ENCODE results near the gene EDC3.

EDC3 gene

GRCh38 chr15:74643665-74644204 lies 52.1 kb downstream of the EDC3 start:
- H3K9me3 ChIP-seq (replicated peaks; ENCODE audit: low read length): no peaks in the 10 kb centered on the region
- H3K4me3 ChIP-seq (ENCODE audit: low read length): no peak overlapping the region
- H3K4me1 ChIP-seq (ENCODE audit: control insufficient read depth, insufficient read depth, low read length): peaks cover 14% of the 10 kb centered on the region
- H3K4me2 ChIP-seq (ENCODE audit: low read length): no peak overlapping the region
- H3K36me3 ChIP-seq (ENCODE audit: insufficient read depth, low read length): peaks cover 12% of the 10 kb centered on the region
- no peak overlapping the region for H3K9ac ChIP-seq (ENCODE audit: low read depth, low read length)
- no peaks in the 10 kb centered on the region for H3K27me3 ChIP-seq (ENCODE audit: control insufficient read depth, insufficient read depth, low read length)

GRCh38 chr15:74642734-74643664 lies 52.8 kb downstream of the EDC3 start:
- H3K4me3 ChIP-seq (ENCODE audit: low read length): no peak overlapping the region
- H3K36me3 ChIP-seq (ENCODE audit: insufficient read depth, low read length): peaks cover 12% of the 10 kb centered on the region
- H3K9ac ChIP-seq (ENCODE audit: low read depth, low read length): no peak overlapping the region
- peaks cover 14% of the 10 kb centered on the region for H3K4me1 ChIP-seq (ENCODE audit: control insufficient read depth, insufficient read depth, low read length)
- H3K9me3 ChIP-seq (replicated peaks; ENCODE audit: low read length): no peaks in the 10 kb centered on the region
- H3K27me3 ChIP-seq (ENCODE audit: control insufficient read depth, insufficient read depth, low read length): no peaks in the 10 kb centered on the region
- H3K4me2 ChIP-seq (ENCODE audit: low read length): peak overlapping the region; percentile 24

GRCh38 chr15:74642348-74642733 lies 53.5 kb downstream of the EDC3 start:
- H3K9ac ChIP-seq (ENCODE audit: low read depth, low read length): no peak overlapping the region
- H3K27me3 ChIP-seq (ENCODE audit: control insufficient read depth, insufficient read depth, low read length): no peaks in the 10 kb centered on the region
- H3K4me1 ChIP-seq (ENCODE audit: control insufficient read depth, insufficient read depth, low read length): peaks cover 14% of the 10 kb centered on the region
- peak overlapping the region; percentile 24 for H3K4me2 ChIP-seq (ENCODE audit: low read length)
- H3K9me3 ChIP-seq (replicated peaks; ENCODE audit: low read length): no peaks in the 10 kb centered on the region
- H3K4me3 ChIP-seq (ENCODE audit: low read length): no peak overlapping the region
- H3K36me3 ChIP-seq (ENCODE audit: insufficient read depth, low read length): peaks cover 12% of the 10 kb centered on the region

- H3K4me3 ChIP-seq (ENCODE audit: low read length): no peak overlapping the region
- no peaks in the 10 kb centered on the region for H3K27me3 ChIP-seq (ENCODE audit: control insufficient read depth, insufficient read depth, low read length)
- peaks cover 12% of the 10 kb centered on the region for H3K36me3 ChIP-seq (ENCODE audit: insufficient read depth, low read length)
- H3K9ac ChIP-seq (ENCODE audit: low read depth, low read length): no peak overlapping the region
- no peak overlapping the region for H3K4me2 ChIP-seq (ENCODE audit: low read length)
- peaks cover 14% of the 10 kb centered on the region for H3K4me1 ChIP-seq (ENCODE audit: control insufficient read depth, insufficient read depth, low read length)
- no peaks in the 10 kb centered on the region for H3K9me3 ChIP-seq (replicated peaks; ENCODE audit: low read length)
These were observed 54.7 kb downstream of the EDC3 start for GRCh38 chr15:74641151-74641550.

DNA sequence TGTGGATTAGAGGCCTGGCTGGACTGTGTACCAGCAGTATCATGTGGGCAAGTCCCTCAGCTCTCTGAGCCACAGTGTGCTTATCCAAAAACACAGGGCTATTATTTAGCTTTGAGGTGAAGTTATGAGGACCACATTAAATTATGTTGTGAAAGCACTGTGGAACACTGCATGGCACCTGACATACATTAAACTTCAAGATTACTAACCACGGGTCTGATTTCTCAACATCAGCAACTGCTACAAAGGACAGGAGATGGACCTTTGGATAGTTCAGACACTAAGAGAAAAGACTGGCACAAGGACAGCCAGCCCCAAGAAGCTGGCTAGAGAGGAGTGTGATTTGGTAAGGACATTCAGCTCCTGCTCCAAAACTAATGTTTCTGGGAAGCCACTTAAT lies 58.8 kb downstream of the EDC3 start:
- H3K27me3 ChIP-seq (ENCODE audit: control insufficient read depth, insufficient read depth, low read length): no peaks in the 10 kb centered on the region
- no peak overlapping the region for H3K9ac ChIP-seq (ENCODE audit: low read depth, low read length)
- H3K4me1 ChIP-seq (ENCODE audit: control insufficient read depth, insufficient read depth, low read length): no peaks in the 10 kb centered on the region
- H3K36me3 ChIP-seq (ENCODE audit: insufficient read depth, low read length): peaks cover 46% of the 10 kb centered on the region
- H3K4me3 ChIP-seq (ENCODE audit: low read length): no peak overlapping the region
- no peaks in the 10 kb centered on the region for H3K9me3 ChIP-seq (replicated peaks; ENCODE audit: low read length)
- no peak overlapping the region for H3K4me2 ChIP-seq (ENCODE audit: low read length)

DNA sequence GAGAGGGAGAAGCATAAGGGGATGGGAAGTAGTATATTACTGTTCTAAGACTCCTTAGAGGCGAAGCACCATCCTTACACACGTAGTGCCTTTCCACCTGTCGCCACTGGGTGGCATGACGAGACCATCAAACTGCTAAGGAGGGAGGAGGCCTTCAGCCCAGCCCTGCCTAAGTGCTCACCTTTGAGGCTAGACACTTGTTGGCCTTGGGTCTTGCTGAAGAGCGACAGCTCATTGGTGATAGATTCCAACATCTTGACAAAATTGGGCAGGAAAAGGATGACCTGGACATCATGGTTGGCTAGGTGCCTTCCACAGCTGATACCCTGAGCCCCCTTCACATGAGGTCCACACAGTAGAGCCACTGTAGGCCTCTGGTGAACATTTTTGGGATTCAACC lies 60.6 kb downstream of the EDC3 start:
- Histone ChIP-seq H3K9ac (ENCODE audit: low read depth, low read length) (no peak overlapping the region), H3K36me3 (ENCODE audit: insufficient read depth, low read length) (peaks cover 58% of the 10 kb centered on the region), H3K4me1 (ENCODE audit: control insufficient read depth, insufficient read depth, low read length) (no peaks in the 10 kb centered on the region), H3K4me3 (ENCODE audit: low read length) (no peak overlapping the region), H3K4me2 (ENCODE audit: low read length) (no peak overlapping the region), H3K27me3 (ENCODE audit: control insufficient read depth, insufficient read depth, low read length) (no peaks in the 10 kb centered on the region), H3K9me3 (replicated peaks; ENCODE audit: low read length) (no peaks in the 10 kb centered on the region)

DNA sequence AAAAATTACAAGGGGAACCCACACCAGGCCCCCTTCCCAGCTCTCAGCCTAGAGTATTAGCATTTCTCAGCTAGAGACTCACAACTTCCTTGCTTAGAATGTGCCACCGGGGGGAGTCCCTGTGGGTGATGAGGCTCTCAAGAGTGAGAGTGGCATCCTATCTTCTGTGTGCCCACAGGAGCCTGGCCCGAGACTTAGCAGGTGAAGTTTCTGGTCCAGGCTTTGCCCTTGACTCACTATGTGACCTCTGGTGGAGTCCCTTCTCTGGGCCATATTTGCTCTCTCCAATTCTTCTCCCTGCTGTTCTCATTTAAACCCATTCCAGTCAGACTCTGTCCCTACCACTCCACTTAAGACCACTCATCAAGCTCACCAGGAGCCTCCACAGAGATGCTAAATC lies 62.0 kb downstream of the EDC3 start:
- H3K9me3 ChIP-seq (replicated peaks; ENCODE audit: low read length): no peaks in the 10 kb centered on the region
- H3K36me3 ChIP-seq (ENCODE audit: insufficient read depth, low read length): peaks cover 57% of the 10 kb centered on the region
- no peak overlapping the region for H3K9ac ChIP-seq (ENCODE audit: low read depth, low read length)
- H3K4me2 ChIP-seq (ENCODE audit: low read length): no peak overlapping the region
- H3K4me3 ChIP-seq (ENCODE audit: low read length): no peak overlapping the region
- no peaks in the 10 kb centered on the region for H3K4me1 ChIP-seq (ENCODE audit: control insufficient read depth, insufficient read depth, low read length)
- no peaks in the 10 kb centered on the region for H3K27me3 ChIP-seq (ENCODE audit: control insufficient read depth, insufficient read depth, low read length)

DNA sequence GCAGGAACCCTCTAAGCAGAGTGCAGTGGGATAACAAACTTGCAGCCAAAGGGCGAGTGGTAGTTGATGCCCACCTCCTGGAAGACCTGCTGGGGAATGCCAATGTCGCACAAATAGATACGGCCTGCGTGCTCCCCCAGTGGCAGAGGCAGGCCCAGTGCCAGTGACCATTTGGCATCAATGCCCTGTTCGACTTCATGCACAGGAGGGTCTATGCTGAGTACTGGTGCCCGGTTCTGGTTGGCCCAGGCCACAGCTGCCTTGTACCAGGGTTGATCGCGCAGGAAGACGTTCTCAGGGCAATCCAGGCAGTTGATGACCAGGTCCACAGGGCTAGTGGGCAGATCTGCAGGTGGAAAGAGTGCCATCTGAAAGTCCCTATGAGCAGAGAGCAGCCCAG lies 63.2 kb downstream of the EDC3 start:
- Histone ChIP-seq H3K4me3 (ENCODE audit: low read length) (no peak overlapping the region), H3K4me1 (ENCODE audit: control insufficient read depth, insufficient read depth, low read length) (no peaks in the 10 kb centered on the region), H3K9ac (ENCODE audit: low read depth, low read length) (no peak overlapping the region), H3K4me2 (ENCODE audit: low read length) (no peak overlapping the region), H3K27me3 (ENCODE audit: control insufficient read depth, insufficient read depth, low read length) (no peaks in the 10 kb centered on the region), H3K36me3 (ENCODE audit: insufficient read depth, low read length) (peaks cover 68% of the 10 kb centered on the region), H3K9me3 (replicated peaks; ENCODE audit: low read length) (no peaks in the 10 kb centered on the region)

DNA sequence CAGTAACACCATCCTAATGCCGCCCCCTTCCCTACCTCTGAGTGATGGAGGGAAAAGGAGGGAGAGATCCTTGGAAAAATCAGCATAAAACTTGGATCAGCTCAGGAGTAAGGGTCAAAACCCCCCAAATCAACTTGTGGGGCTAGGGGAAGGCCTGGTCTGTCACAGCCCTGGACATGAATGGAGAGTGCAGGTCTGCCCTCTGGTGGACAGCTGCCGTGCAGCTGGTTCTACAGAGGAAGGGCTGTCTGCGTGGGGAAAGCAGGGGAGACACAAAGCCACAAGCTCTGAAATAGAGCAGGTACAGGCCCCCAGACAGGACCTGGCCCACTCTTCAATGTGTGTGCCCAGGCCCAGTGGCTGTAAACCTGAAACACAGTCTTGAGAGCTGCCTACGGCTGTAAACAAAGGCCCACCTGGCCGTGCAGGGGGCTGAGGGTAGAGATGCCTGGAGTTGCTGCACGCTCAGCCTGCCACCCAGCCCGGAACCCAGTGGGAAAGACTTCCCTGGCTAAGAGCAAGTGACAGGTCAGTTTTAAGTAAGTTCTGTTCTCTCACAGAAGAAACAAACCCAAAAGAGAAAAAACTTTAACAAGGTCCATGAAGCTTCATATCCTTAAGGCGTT lies 63.8 kb downstream of the EDC3 start:
- H3K9me3 ChIP-seq (replicated peaks; ENCODE audit: low read length): no peaks in the 10 kb centered on the region
- no peak overlapping the region for H3K4me3 ChIP-seq (ENCODE audit: low read length)
- H3K9ac ChIP-seq (ENCODE audit: low read depth, low read length): no peak overlapping the region
- H3K36me3 ChIP-seq (ENCODE audit: insufficient read depth, low read length): peaks cover 74% of the 10 kb centered on the region
- H3K4me1 ChIP-seq (ENCODE audit: control insufficient read depth, insufficient read depth, low read length): no peaks in the 10 kb centered on the region
- no peaks in the 10 kb centered on the region for H3K27me3 ChIP-seq (ENCODE audit: control insufficient read depth, insufficient read depth, low read length)
- no peak overlapping the region for H3K4me2 ChIP-seq (ENCODE audit: low read length)

- H3K4me3 ChIP-seq (ENCODE audit: low read length): no peak overlapping the region
- H3K27me3 ChIP-seq (ENCODE audit: control insufficient read depth, insufficient read depth, low read length): no peaks in the 10 kb centered on the region
- no peak overlapping the region for H3K9ac ChIP-seq (ENCODE audit: low read depth, low read length)
- no peak overlapping the region for H3K4me2 ChIP-seq (ENCODE audit: low read length)
- H3K4me1 ChIP-seq (ENCODE audit: control insufficient read depth, insufficient read depth, low read length): no peaks in the 10 kb centered on the region
- peaks cover 80% of the 10 kb centered on the region for H3K36me3 ChIP-seq (ENCODE audit: insufficient read depth, low read length)
- no peaks in the 10 kb centered on the region for H3K9me3 ChIP-seq (replicated peaks; ENCODE audit: low read length)
These were observed 64.4 kb downstream of the EDC3 start for GRCh38 chr15:74631408-74631807.

DNA sequence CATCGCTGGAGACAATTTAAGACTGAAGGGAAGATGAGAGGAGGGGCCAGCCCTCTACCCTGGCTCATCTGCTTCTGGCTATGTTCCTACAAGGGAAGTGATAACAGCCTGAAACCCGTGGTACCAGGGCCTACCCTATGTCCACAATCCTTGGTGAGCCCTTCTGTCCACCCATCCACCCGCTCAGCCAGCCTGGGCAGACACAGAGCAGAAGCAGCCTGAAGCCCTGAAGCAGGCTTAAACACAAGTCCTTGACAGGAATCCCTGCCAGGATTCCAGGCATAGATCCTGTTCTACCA lies 64.8 kb downstream of the EDC3 start:
- Histone ChIP-seq H3K4me3 (ENCODE audit: low read length) (no peak overlapping the region), H3K9ac (ENCODE audit: low read depth, low read length) (no peak overlapping the region), H3K4me1 (ENCODE audit: control insufficient read depth, insufficient read depth, low read length) (no peaks in the 10 kb centered on the region), H3K9me3 (replicated peaks; ENCODE audit: low read length) (no peaks in the 10 kb centered on the region), H3K4me2 (ENCODE audit: low read length) (no peak overlapping the region), H3K36me3 (ENCODE audit: insufficient read depth, low read length) (peaks cover 84% of the 10 kb centered on the region), H3K27me3 (ENCODE audit: control insufficient read depth, insufficient read depth, low read length) (no peaks in the 10 kb centered on the region)

Measured in skeletal muscle satellite cell (primary cell).